Peyer's patch (tissue), 4 donors: ENCODE results near the gene DOCK1. TPM values are rescaled to one million over a fixed set of nuclear protein-coding genes. Genes with fewer than 3 reads are reported as not detected.

ENCODE experiments used
- DNase-seq, 3 donors: peaks; one replicate each; pipeline ENCODE4 v3.0.0-alpha.2; 2017 to 2019
- H3K27ac ChIP-seq, 4 donors: fragments of 200-600 bp; sonication (generic); one replicate each; pipeline ENCODE4 v1.5.1; 2016 to 2019
- H3K27me3 ChIP-seq, 2 donors: fragments of 200-600 bp; sonication (generic); one replicate each; pipeline ENCODE4 v1.5.1; 2019
- H3K36me3 ChIP-seq, 3 donors: fragments of 200-600 bp; sonication (generic); one replicate each; pipeline ENCODE4 v1.5.1; 2016 to 2019
- H3K4me1 ChIP-seq, 4 donors: fragments of 200-600 bp; sonication (generic); one replicate each; pipeline ENCODE4 v1.5.1; 2016 to 2019
- H3K4me3 ChIP-seq, 4 donors: fragments of 200-600 bp; sonication (generic); 1 replicate in 3 of 4; 2 replicates in 1 of 4; pipeline ENCODE4 v1.5.1; 2016 to 2019; ENCODE audit warnings: mild to moderate bottlenecking in 1 of 4
- H3K9me3 ChIP-seq, 4 donors: fragments of 200-600 bp; sonication (generic); one replicate each; pipeline ENCODE4 v1.5.1; 2016 to 2019; ENCODE audit warnings: mild to moderate bottlenecking in 1 of 4
- POLR2A ChIP-seq, 2 donors: fragments of 450-650 bp; IDR thresholded peaks; one replicate each; pipeline ENCODE4 v1.5.1; 2017; ENCODE audit warnings: antibody characterized with exemption in 2 of 2, mild to moderate bottlenecking in 2 of 2, moderate library complexity in 2 of 2
- total RNA-seq, 4 donors: library from RNA; depleted of rRNA; stranded (reverse); fragments of >200 nt; gene quantifications; one replicate each; pipeline ENCODE4 v1.1.0, GENCODE V29; 2016
- TF ChIP-seq, protein P1 (sequence below), 6 experiments: fragments of 450-650 bp in 4 of 6; fragments of 200-600 bp in 2 of 6; sonication (generic) in 1 of 6; IDR thresholded peaks; one replicate each; pipeline ENCODE4 v1.5.1; 2017 to 2019; ENCODE audit warnings: antibody characterized with exemption in 6 of 6, mild to moderate bottlenecking in 3 of 6, moderate library complexity in 1 of 6

DOCK1 gene
- total RNA-seq, 4 donors from 2014 or later: 42.0 to 117 (median 92.2) TPM

DNA sequence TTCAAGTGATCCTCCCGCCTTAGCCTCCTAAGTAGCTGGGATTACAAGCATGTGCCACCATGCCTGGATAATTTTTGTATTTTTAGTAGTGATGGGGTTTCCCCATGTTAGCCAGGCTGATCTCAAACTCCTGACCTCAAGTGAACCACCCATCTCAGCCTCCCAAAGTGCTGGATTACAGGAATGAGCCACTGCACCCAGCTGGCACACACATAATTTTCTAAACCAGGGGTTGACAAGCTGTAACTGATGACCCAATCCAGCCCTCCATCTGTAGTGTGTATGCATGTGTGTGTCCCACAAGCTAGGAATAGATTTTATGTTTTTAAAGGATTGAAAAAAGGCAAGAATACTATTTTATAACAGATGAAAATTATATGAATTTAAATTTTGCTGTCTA lies 417.1 kb downstream of the DOCK1 start:
- H3K4me3 ChIP-seq: no peak overlapping the region
- H3K27me3 ChIP-seq: no peaks in the 10 kb centered on the region
- no peaks in the 10 kb centered on the region for H3K4me1 ChIP-seq
- no peaks in the 10 kb centered on the region for H3K36me3 ChIP-seq
- DNase-seq: no peak
- H3K27ac ChIP-seq: no peak overlapping the region
- H3K9me3 ChIP-seq: no peaks in the 10 kb centered on the region
- TF ChIP-seq, protein P1, sequence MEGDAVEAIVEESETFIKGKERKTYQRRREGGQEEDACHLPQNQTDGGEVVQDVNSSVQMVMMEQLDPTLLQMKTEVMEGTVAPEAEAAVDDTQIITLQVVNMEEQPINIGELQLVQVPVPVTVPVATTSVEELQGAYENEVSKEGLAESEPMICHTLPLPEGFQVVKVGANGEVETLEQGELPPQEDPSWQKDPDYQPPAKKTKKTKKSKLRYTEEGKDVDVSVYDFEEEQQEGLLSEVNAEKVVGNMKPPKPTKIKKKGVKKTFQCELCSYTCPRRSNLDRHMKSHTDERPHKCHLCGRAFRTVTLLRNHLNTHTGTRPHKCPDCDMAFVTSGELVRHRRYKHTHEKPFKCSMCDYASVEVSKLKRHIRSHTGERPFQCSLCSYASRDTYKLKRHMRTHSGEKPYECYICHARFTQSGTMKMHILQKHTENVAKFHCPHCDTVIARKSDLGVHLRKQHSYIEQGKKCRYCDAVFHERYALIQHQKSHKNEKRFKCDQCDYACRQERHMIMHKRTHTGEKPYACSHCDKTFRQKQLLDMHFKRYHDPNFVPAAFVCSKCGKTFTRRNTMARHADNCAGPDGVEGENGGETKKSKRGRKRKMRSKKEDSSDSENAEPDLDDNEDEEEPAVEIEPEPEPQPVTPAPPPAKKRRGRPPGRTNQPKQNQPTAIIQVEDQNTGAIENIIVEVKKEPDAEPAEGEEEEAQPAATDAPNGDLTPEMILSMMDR (IDR thresholded peaks at IDR 0.05): no peak
- no peak for TF ChIP-seq POLR2A (IDR thresholded peaks at IDR 0.05)

DNA sequence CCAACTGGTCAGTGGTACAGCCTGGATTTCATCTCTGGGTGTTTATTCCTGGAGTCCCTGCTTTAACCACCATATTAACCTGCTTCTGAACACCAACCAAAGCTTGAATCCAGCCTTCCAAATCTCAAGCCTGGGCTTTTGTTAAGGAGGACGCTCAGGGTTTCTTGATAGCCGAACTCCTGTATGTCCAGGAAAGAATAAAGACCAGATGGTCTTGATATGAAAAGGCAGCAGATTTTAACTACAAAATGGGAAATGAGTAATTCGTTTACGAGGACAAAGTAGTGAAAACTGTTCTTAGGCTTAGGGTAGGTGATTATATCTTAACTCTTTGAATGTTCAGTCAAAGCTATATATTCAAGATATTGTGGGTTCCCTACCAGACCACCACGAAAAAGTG lies 420.3 kb downstream of the DOCK1 start:
- Histone ChIP-seq H3K27me3 (no peaks in the 10 kb centered on the region), H3K4me1 (no peaks in the 10 kb centered on the region), H3K4me3 (no peak overlapping the region), H3K36me3 (no peaks in the 10 kb centered on the region), H3K9me3 (no peaks in the 10 kb centered on the region), H3K27ac (no peak overlapping the region)
- TF ChIP-seq, protein P1 (IDR thresholded peaks at IDR 0.05): no peak
- no peak for TF ChIP-seq POLR2A (IDR thresholded peaks at IDR 0.05)
- no peak for DNase-seq

DNA sequence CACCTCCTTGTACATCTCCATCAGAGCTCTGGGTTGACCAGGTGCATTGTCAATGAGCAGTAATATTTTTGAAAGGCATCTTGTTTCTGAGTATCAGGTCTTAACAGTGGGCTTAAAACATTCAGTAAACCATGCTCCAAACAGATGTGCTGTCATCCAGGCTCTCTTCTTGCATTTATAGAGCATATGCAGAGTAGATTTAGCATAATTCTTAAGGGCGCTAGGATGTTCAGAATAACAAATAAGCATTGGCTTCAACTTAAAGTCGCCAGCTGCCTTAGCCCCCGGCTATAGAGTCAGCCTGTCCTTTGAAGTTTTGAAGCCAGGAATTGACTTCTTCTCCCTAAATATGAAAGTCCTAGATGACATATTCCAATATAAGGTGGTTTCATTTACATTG lies 421.7 kb downstream of the DOCK1 start:
- no peaks in the 10 kb centered on the region for H3K4me1 ChIP-seq
- H3K4me3 ChIP-seq: no peak overlapping the region
- no peak for TF ChIP-seq POLR2A (IDR thresholded peaks at IDR 0.05)
- TF ChIP-seq, protein P1 (IDR thresholded peaks at IDR 0.05): no peak
- no peaks in the 10 kb centered on the region for H3K27me3 ChIP-seq
- no peaks in the 10 kb centered on the region for H3K36me3 ChIP-seq
- no peaks in the 10 kb centered on the region for H3K9me3 ChIP-seq
- no peak for DNase-seq
- H3K27ac ChIP-seq: no peak overlapping the region

DNA sequence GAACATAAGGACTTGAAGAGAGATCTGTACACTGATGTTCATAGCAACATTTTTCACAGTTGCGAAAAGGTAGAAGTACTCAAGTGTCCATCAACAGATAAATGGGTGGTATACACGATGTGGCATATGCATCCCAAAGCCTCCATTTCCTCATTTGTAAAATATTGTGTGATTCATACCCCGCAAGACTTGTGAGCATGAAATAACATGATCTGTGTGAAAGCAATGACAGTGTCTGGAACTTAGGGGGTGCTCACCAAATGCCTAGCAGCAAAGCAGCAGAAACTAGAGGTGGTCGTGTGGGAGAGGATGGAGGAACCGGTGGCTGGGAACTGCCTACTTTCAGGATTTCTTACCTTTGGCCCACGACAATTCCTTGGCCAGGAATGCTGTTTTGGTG lies 426.5 kb downstream of the DOCK1 start:
- Histone ChIP-seq H3K4me3 (no peak overlapping the region), H3K27ac (no peak overlapping the region), H3K9me3 (no peaks in the 10 kb centered on the region), H3K4me1 (no peaks in the 10 kb centered on the region), H3K27me3 (no peaks in the 10 kb centered on the region), H3K36me3 (no peaks in the 10 kb centered on the region)
- no peak for TF ChIP-seq POLR2A (IDR thresholded peaks at IDR 0.05)
- DNase-seq: no peak

DNA sequence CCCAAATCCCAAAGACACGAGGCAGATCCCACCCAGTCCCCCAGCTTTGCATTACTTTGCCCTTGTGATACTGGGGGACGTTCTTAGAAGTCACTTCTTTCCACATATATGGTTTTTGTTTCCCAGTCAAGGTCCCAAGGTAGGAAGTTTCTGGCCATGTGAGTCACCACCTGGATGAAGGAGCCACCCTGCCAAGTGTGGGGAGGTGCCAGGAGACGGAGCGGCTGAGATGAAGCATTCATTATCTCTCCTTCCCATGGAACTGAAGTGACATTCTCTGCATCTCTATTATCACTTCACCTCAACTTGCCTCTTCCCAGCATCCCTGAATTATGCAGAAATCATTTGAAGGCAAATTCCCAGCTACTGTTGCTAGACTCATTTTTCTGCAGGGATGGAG lies 427.4 kb downstream of the DOCK1 start:
- no peaks in the 10 kb centered on the region for H3K27me3 ChIP-seq
- H3K4me1 ChIP-seq: no peaks in the 10 kb centered on the region
- TF ChIP-seq, protein P1 (IDR thresholded peaks at IDR 0.05): no peak
- no peak for TF ChIP-seq POLR2A (IDR thresholded peaks at IDR 0.05)
- no peaks in the 10 kb centered on the region for H3K9me3 ChIP-seq
- no peak overlapping the region for H3K27ac ChIP-seq
- no peaks in the 10 kb centered on the region for H3K36me3 ChIP-seq
- H3K4me3 ChIP-seq: no peak overlapping the region
- no peak for DNase-seq

DNA sequence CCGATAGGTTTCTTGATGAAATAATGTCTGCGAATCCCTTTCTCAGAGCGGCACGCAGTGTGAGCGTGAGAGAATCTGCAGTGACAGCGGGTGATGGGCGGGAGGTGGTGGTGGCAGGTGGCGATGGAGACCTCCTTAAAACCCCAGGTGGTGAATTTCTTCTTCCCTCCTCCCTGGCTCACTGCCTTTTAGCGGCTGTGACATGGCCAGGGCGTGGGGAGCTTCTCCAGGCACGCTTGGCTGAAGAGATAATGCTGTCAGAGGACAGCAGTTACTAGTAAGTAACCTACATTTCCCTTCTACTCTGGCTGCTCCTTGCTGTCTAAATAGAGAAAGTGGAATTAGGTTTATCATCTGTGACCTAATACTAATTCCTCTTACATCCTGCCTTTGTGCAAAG lies 432.6 kb downstream of the DOCK1 start:
- TF ChIP-seq POLR2A (IDR thresholded peaks at IDR 0.05): no peak
- TF ChIP-seq, protein P1 (IDR thresholded peaks at IDR 0.05): no peak
- Histone ChIP-seq H3K36me3 (no peaks in the 10 kb centered on the region), H3K9me3 (no peaks in the 10 kb centered on the region), H3K4me1 (no peaks in the 10 kb centered on the region), H3K27ac (no peak overlapping the region), H3K4me3 (no peak overlapping the region), H3K27me3 (no peaks in the 10 kb centered on the region)
- DNase-seq: no peak
